Measurements from ENCODE around the gene TPM2.

- TF ChIP-seq CHD2 (IDR thresholded peaks at IDR 0.05; ENCODE audit: low read length, partially characterized antibody): peak; percentile 8
- no peak for TF ChIP-seq EZH2phosphoT487 (IDR thresholded peaks at IDR 0.05; ENCODE audit: borderline replicate concordance, low read depth)
- TF ChIP-seq SMC3 (IDR thresholded peaks at IDR 0.05; ENCODE audit: low read depth, low read length): no peak
- no peak for TF ChIP-seq JUND (IDR thresholded peaks at IDR 0.05)
- peak; percentile 50; the same call in 1 of the 2 replicates for TF ChIP-seq TAF1 (IDR thresholded peaks at IDR 0.05; ENCODE audit: borderline replicate concordance, low read depth, low read length)
- TF ChIP-seq POLR2AphosphoS5 (IDR thresholded peaks at IDR 0.05; ENCODE audit: low read depth, low read length): peak; percentile 73
- 0 out of 2 replicates have a peak, but pooled peaks have one; percentile 28 for TF ChIP-seq YY1 (IDR thresholded peaks at IDR 0.05; ENCODE audit: low read depth)
- TF ChIP-seq MAX (IDR thresholded peaks at IDR 0.05; ENCODE audit: low read depth): peak; percentile 96
- TF ChIP-seq FOXJ3 (CRISPR knock-in tag; IDR thresholded peaks at IDR 0.05): 0 out of 2 replicates have a peak, but pooled peaks have one; percentile 22
- TF ChIP-seq CTCF (IDR thresholded peaks at IDR 0.05): peak; percentile 55
- peak; percentile 74 for TF ChIP-seq NRF1 (IDR thresholded peaks at IDR 0.05; ENCODE audit: low read depth, low read length)
- TF ChIP-seq EP300 (IDR thresholded peaks at IDR 0.05; ENCODE audit: borderline replicate concordance in 1 of 2, low read depth in 1 of 2, low read length in 1 of 2): peak in 1 of 2 experiments; percentile 53; a peak in 2 of 4 replicates
- no peak for TF ChIP-seq REST (IDR thresholded peaks at IDR 0.05; ENCODE audit: low read depth, low read length)
Observed at GRCh38 chr9:35664531-35665470, 24.9 kb downstream of the TPM2 start, which contains the start of gene ARHGEF39.

Data from SK-N-SH (cell line).